Measurements from ENCODE around the gene MYO19. TPM values are rescaled to one million over a fixed set of nuclear protein-coding genes. Genes with fewer than 3 reads are reported as not detected.
A peak's percentile ranks its signal among the peaks of the same experiment; 100 is the strongest.

The MYO19 gene
- total RNA-seq, 1 experiment from 2014 or later: 72.2 TPM

GRCh38 chr17:36527621-36528250, 6.9 kb downstream of the MYO19 start:
- intact Hi-C loops (cut with micrococcal nuclease): no loop called here
- no peaks in the 10 kb centered on the region for H3K27me3 Mint-ChIP-seq (ENCODE audit: insufficient read depth, unreplicated experiment)
- no peaks in the 10 kb centered on the region for H3K9me3 Mint-ChIP-seq (ENCODE audit: unreplicated experiment)
- no TSS peak for BruUV-seq (replicated peaks)
- H3K27ac Mint-ChIP-seq (ENCODE audit: low read depth, unreplicated experiment): no peak overlapping the region
- H3K4me1 Mint-ChIP-seq (ENCODE audit: insufficient read depth, unreplicated experiment): peaks cover 11% of the 10 kb centered on the region
- H3K36me3 Mint-ChIP-seq (ENCODE audit: insufficient read depth, unreplicated experiment): peaks cover 51% of the 10 kb centered on the region
- no peak overlapping the region for H3K4me3 Mint-ChIP-seq (ENCODE audit: unreplicated experiment)
- ChIA-PET POLR2A (interaction anchor here (0.5 to 1.0 kb wide), 2 partner anchors 18 to 311 kb away, joined by 3 to 4 read pairs; no protein-coding TSS in a partner anchor), CTCF (interaction anchor here (0.7 kb wide), 1 partner anchor 17 kb away, joined by 3 read pairs; no protein-coding TSS in a partner anchor)
- TF ChIP-seq, protein P1, sequence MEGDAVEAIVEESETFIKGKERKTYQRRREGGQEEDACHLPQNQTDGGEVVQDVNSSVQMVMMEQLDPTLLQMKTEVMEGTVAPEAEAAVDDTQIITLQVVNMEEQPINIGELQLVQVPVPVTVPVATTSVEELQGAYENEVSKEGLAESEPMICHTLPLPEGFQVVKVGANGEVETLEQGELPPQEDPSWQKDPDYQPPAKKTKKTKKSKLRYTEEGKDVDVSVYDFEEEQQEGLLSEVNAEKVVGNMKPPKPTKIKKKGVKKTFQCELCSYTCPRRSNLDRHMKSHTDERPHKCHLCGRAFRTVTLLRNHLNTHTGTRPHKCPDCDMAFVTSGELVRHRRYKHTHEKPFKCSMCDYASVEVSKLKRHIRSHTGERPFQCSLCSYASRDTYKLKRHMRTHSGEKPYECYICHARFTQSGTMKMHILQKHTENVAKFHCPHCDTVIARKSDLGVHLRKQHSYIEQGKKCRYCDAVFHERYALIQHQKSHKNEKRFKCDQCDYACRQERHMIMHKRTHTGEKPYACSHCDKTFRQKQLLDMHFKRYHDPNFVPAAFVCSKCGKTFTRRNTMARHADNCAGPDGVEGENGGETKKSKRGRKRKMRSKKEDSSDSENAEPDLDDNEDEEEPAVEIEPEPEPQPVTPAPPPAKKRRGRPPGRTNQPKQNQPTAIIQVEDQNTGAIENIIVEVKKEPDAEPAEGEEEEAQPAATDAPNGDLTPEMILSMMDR (IDR thresholded peaks at IDR 0.05; ENCODE audit: unreplicated experiment): no peak
- no peak for DNase-seq (ENCODE audit: unreplicated experiment)

DNA sequence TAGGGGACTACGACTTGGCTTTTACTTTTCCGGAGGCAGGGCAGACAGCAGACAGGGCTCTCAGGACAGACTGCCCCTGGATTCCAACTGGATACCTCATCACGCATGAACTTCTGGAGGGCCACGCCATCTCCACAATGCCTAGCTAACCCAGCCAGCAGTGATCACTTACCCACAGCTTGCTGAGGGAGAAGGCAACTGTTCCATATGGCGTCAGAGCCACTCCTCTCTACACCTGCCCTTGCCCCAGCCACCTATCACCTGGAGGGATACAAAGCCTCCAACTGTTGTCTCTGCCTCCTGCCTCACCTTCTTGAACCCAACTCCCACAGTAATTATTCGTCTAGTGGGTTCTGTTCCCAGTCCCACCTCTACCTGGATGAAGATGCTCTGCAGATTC, 8.8 kb downstream of the MYO19 start:
- BruUV-seq (replicated peaks): no TSS peak
- CTCF ChIA-PET: no interaction called here
- no peaks in the 10 kb centered on the region for H3K9me3 Mint-ChIP-seq (ENCODE audit: unreplicated experiment)
- H3K27me3 Mint-ChIP-seq (ENCODE audit: insufficient read depth, unreplicated experiment): no peaks in the 10 kb centered on the region
- H3K27ac Mint-ChIP-seq (ENCODE audit: low read depth, unreplicated experiment): peak overlapping the region; percentile 28
- H3K4me1 Mint-ChIP-seq (ENCODE audit: insufficient read depth, unreplicated experiment): peaks cover 11% of the 10 kb centered on the region
- POLR2A ChIA-PET: interaction anchor here (3.7 kb wide), 1 partner anchor 10 kb away, joined by 10 read pairs; the partner anchor contains the start of genes MYO19 and PIGW
- intact Hi-C loops (cut with micrococcal nuclease): no loop called here
- no peak for DNase-seq (ENCODE audit: unreplicated experiment)
- H3K36me3 Mint-ChIP-seq (ENCODE audit: insufficient read depth, unreplicated experiment): peaks cover 55% of the 10 kb centered on the region
- H3K4me3 Mint-ChIP-seq (ENCODE audit: unreplicated experiment): no peak overlapping the region
- TF ChIP-seq, protein P1 (IDR thresholded peaks at IDR 0.05; ENCODE audit: unreplicated experiment): no peak

GRCh38 chr17:36525113-36525512, 9.6 kb downstream of the MYO19 start:
- CTCF ChIA-PET: interaction anchor here (0.8 kb wide), 1 partner anchor 9 kb away, joined by 6 read pairs; the partner anchor contains the start of genes MYO19 and PIGW
- Mint-ChIP-seq H3K4me3 (ENCODE audit: unreplicated experiment) (no peak overlapping the region), H3K9me3 (ENCODE audit: unreplicated experiment) (no peaks in the 10 kb centered on the region), H3K27ac (ENCODE audit: low read depth, unreplicated experiment) (no peak overlapping the region), H3K27me3 (ENCODE audit: insufficient read depth, unreplicated experiment) (no peaks in the 10 kb centered on the region), H3K4me1 (ENCODE audit: insufficient read depth, unreplicated experiment) (peaks cover 11% of the 10 kb centered on the region), H3K36me3 (ENCODE audit: insufficient read depth, unreplicated experiment) (peaks cover 63% of the 10 kb centered on the region)
- intact Hi-C loops (cut with micrococcal nuclease): no loop called here
- POLR2A ChIA-PET: interaction anchor here (1.2 to 3.7 kb wide), 2 partner anchors 9 to 10 kb away, joined by 7 to 10 read pairs; partner anchors contain the start of genes MYO19 and PIGW
- no peak for DNase-seq (ENCODE audit: unreplicated experiment)
- no TSS peak for BruUV-seq (replicated peaks)
- TF ChIP-seq, protein P1 (IDR thresholded peaks at IDR 0.05; ENCODE audit: unreplicated experiment): no peak

DNA sequence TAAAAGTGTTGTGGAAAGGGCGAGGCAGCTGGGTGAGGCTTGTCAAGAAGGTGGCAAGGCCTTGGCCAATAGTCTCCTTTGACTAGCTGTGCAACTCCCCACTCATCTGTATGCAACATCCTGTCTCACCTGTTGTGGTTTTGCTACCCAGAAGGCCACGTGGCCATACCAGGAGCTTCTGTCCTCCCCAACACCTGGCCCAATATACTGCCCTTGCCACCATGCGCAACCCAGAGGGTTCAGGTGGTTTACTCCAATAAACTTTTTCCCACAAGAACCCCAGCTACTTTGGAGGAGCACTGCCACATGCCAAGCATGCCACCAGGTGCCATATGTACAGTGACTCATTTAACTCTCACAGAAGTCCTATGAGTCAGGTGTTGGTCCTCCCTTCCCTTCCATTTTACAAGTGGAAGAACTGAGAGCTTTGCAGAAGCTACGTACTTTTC, 10.2 kb downstream of the MYO19 start:
- no peak for DNase-seq (ENCODE audit: unreplicated experiment)
- Mint-ChIP-seq H3K9me3 (ENCODE audit: unreplicated experiment) (no peaks in the 10 kb centered on the region), H3K36me3 (ENCODE audit: insufficient read depth, unreplicated experiment) (peaks cover 70% of the 10 kb centered on the region), H3K4me3 (ENCODE audit: unreplicated experiment) (no peak overlapping the region), H3K4me1 (ENCODE audit: insufficient read depth, unreplicated experiment) (peaks cover 11% of the 10 kb centered on the region), H3K27me3 (ENCODE audit: insufficient read depth, unreplicated experiment) (no peaks in the 10 kb centered on the region), H3K27ac (ENCODE audit: low read depth, unreplicated experiment) (no peak overlapping the region)
- intact Hi-C loops (cut with micrococcal nuclease): no loop called here
- no TSS peak for BruUV-seq (replicated peaks)
- ChIA-PET CTCF (interaction anchor here (0.8 kb wide), 1 partner anchor 10 kb away, joined by 6 read pairs; the partner anchor contains the start of genes MYO19 and PIGW), POLR2A (interaction anchor here (0.7 to 3.7 kb wide), 5 partner anchors 9 to 26 kb away, joined by 3 to 10 read pairs (median 6); partner anchors contain the start of genes MYO19 and PIGW)
- TF ChIP-seq, protein P1 (IDR thresholded peaks at IDR 0.05; ENCODE audit: unreplicated experiment): no peak

Data from MCF 10A (cell line).